Aorta (tissue), 5 donors: ENCODE results near the gene RAB3A. TPM values are rescaled to one million over a fixed set of nuclear protein-coding genes. Genes with fewer than 3 reads are reported as not detected.
A peak's percentile ranks its signal among the peaks of the same experiment; 100 is the strongest.
"Not testable (repeated sequence)": the region's sequence is repeated elsewhere in the genome, so short reads cannot be mapped to it uniquely, and the experiment has no call there.

Experiments
- ATAC-seq: fragments of 200-7000 bp; cut with Tn5 transposase; one replicate; pipeline ENCODE4 v1.9.1; 2022; ENCODE audit warnings: moderate library complexity; ENCODE audit not compliant: low FRiP score
- DNase-seq, 2 donors: peaks; one replicate each; pipeline ENCODE4 v3.0.0-alpha.2; 2020
- H3K27ac ChIP-seq, 2 donors: one replicate each; pipeline ENCODE4 v1.5.1; 2013; ENCODE audit warnings: low read length in 2 of 2, mild to moderate bottlenecking in 2 of 2, moderate library complexity in 2 of 2, control low read depth in 1 of 2, inconsistent platforms in 1 of 2, low read depth in 1 of 2
- H3K27me3 ChIP-seq, 2 donors: one replicate each; pipeline ENCODE4 v1.6.1; 2013; ENCODE audit warnings: control low read depth in 1 of 2, low read length in 1 of 2, mild to moderate bottlenecking in 1 of 2, moderate library complexity in 1 of 2; ENCODE audit not compliant: insufficient read depth in 2 of 2, control insufficient read depth in 1 of 2
- H3K36me3 ChIP-seq, 2 donors: one replicate each; pipeline ENCODE4 v1.6.1; 2013; ENCODE audit warnings: control low read depth in 1 of 2, low read length in 1 of 2, mild to moderate bottlenecking in 1 of 2; ENCODE audit not compliant: insufficient read depth in 2 of 2, control insufficient read depth in 1 of 2
- H3K4me1 ChIP-seq, 2 donors: one replicate each; pipeline ENCODE4 v1.6.1; 2013; ENCODE audit warnings: low read length in 2 of 2, control low read depth in 1 of 2, mild to moderate bottlenecking in 1 of 2, moderate library complexity in 1 of 2; ENCODE audit not compliant: insufficient read depth in 2 of 2, control insufficient read depth in 1 of 2
- H3K4me3 ChIP-seq, 2 donors: one replicate each; pipeline ENCODE4 v1.5.1; 2013; ENCODE audit warnings: low read length in 2 of 2, control low read depth in 1 of 2, mild to moderate bottlenecking in 1 of 2
- H3K9me3 ChIP-seq: one replicate; pipeline ENCODE4 v1.6.1; 2013; ENCODE audit warnings: mild to moderate bottlenecking, low read length; ENCODE audit not compliant: control insufficient read depth
- WGBS, 2 donors: extraction: QIAGEN DNeasy Blood & Tissue Kit; methylation state at CpG; one replicate each; pipeline ENCODE4 v1.1.7; 2013; 5-methylcytosine and 5-hydroxymethylcytosine counted together
- intact Hi-C, 2 donors: fragments of 100-400 bp; cut with DNase I; formaldehyde crosslinking; loops; one replicate each; pipeline versions ENCODE4 v1.14.2 to v1.15.0; 2022
- polyA plus RNA-seq, 2 donors: library from polyadenylated mRNA; stranded (reverse); fragments of 200-250 nt; gene quantifications; one replicate each; pipeline ENCODE4 v1.2.3, GENCODE V29; 2013
- total RNA-seq, 2 donors: library from RNA; stranded (reverse); fragmentation: NEBNext Ultra II Directional; extraction: Animal tissue kit (Norgen Biotek cat#: 25700); gene quantifications; one replicate each; pipeline ENCODE4 v1.2.1, GENCODE V29; 2021
- donor health status: healthy with polysubstance abuse.
- donor health status: Bipolar disorder and iron deficiency.
- donor health status: DM: no; HTN: no; CAD: no.
- donor health status: DM: no; HTN: no; CAD: no.
- donor health status: DM: yes; HTN: yes; CAD: no.

The RAB3A gene
- total and polyA plus RNA-seq, 4 donors: 2.1 to 3.8 (median 3.0) TPM

DNA sequence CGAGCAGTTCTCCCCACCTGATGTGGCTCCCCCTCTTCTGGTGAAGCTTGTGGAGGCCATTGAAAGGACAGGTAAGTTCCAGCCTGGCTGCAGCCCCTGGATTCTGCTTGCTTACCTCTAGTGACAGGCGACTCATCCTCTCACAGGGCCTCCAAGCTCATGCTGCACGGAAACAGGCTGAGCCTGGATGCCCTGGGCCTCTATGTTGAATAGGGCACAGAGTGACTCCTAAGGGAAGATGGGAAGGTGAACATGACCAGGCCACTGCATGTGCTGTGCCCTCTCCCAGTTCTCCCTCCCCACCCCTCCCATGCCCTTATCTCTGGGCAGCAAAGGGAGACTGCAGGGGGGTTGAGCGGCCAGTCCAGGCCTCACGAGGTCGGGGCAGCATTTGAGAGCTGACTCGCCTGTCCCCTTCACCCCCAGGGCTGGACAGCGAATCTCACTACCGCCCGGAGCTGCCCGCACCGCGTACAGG is 43.3 kb downstream of the RAB3A start:
- 59 to 62% methylated on average over 13 of the region's 13 CpGs for WGBS, 2 donors
- no peak overlapping the region for H3K27ac ChIP-seq
- intact Hi-C loops: loop anchor here in 1 of 2 donors (5.0 kb wide), 1 partner anchor 43 kb away; no protein-coding TSS in a partner anchor
- peaks cover 0 to 2% of the 10 kb centered on the region in 2 donors for H3K4me1 ChIP-seq
- H3K27me3 ChIP-seq: no peaks in the 10 kb centered on the region
- DNase-seq (no peak), ATAC-seq (no peak)
- no peak overlapping the region for H3K4me3 ChIP-seq
- no peaks in the 10 kb centered on the region for H3K9me3 ChIP-seq
- H3K36me3 ChIP-seq: no peaks in the 10 kb centered on the region

- Histone ChIP-seq H3K9me3 (no peaks in the 10 kb centered on the region), H3K4me1 (peaks cover 0 to 2% of the 10 kb centered on the region in 2 donors), H3K27me3 (no peaks in the 10 kb centered on the region), H3K27ac (no peak overlapping the region), H3K4me3 (no peak overlapping the region), H3K36me3 (no peaks in the 10 kb centered on the region)
- intact Hi-C loops: loop anchor here (5.0 to 10.0 kb wide), 2 partner anchors 43 to 155 kb away; partner anchors contain the start of gene ARRDC2 (in 2 of the 2)
- ATAC-seq: no peak
- 92 to 93% methylated on average over 10 of the region's 10 CpGs for WGBS, 2 donors
- no peak for DNase-seq
These were observed 44.0 kb downstream of the RAB3A start for GRCh38 chr19:18159810-18160209.

- not testable (repeated sequence) for H3K27ac ChIP-seq, H3K4me1 ChIP-seq, H3K4me3 ChIP-seq, DNase-seq, H3K36me3 ChIP-seq, H3K27me3 ChIP-seq, ATAC-seq, H3K9me3 ChIP-seq
- intact Hi-C loops: loop anchor here (10.0 kb wide), 1 partner anchor 154 kb away; the partner anchor contains the start of gene ARRDC2 (in 2 of the 2)
- 90 to 91% methylated on average over 6 of the region's 6 CpGs for WGBS, 2 donors
These were observed 44.7 kb downstream of the RAB3A start for GRCh38 chr19:18159059-18159616.

DNA sequence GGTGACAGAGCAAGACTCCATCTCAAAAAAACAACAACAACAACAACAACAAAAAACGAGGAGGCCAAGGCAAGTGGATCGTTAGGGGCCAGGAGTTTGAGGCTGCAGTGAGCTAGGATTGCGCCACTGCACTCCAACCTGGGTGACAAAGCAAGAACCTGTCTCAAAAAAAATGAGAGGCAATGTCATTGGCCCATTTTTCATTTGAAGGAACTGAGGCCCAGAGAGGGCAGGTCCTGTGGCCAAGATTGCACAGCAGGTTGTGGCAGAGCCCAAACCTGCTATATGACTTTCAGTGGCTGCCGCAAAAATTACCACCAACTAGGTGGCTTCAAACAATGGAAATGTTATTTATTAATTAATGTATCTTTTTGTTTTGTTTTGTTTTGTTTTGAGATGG is 45.4 kb downstream of the RAB3A start:
- no peak for ATAC-seq
- no peak for DNase-seq

DNA sequence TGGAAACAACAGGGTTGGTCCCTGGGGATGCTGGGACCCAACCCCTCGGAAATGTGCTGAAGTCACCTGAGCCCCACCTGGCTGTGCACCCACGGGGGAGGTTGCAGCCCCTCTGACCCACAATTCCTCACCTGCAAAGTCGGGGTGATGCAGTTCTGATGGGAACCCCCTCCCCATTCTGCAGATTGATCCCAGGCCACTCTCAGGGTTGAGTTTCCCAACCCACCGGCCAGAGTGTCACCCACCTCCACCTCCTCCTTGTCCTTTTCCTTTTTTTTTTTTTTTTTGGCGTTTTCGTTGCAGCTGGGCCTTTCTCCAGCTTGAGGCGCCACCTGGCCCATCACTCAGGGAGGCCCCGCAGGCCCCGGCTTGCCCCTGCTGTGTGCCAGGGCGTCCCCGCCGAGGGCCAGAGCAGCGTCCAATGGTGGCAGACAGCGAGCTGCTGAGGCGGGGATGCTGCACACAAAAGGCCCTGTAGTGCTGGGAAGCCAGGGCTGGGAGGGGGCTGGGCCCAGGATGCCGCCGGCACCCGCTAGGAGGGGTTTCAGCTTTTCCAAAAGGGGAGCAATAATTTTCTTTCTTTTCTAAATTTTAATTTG is 46.3 kb downstream of the RAB3A start:
- intact Hi-C loops: loop anchor here (10.0 kb wide), 1 partner anchor 153 kb away; the partner anchor contains the start of gene ARRDC2 (in 2 of the 2)

More for the DNA sequence above, 45.4 kb downstream of the RAB3A start:
- Histone ChIP-seq H3K4me3 (no peak overlapping the region), H3K36me3 (no peaks in the 10 kb centered on the region), H3K4me1 (peaks cover 0 to 2% of the 10 kb centered on the region in 2 donors), H3K27me3 (no peaks in the 10 kb centered on the region), H3K9me3 (no peaks in the 10 kb centered on the region), H3K27ac (no peak overlapping the region)
- intact Hi-C loops: loop anchor here (10.0 kb wide), 1 partner anchor 154 kb away; the partner anchor contains the start of gene ARRDC2 (in 2 of the 2)
- WGBS, 2 donors: 85 to 87% methylated on average over 4 of the region's 4 CpGs

GRCh38 chr19:18156841-18157464 is 46.9 kb downstream of the RAB3A start:
- ATAC-seq (peak; percentile 0), DNase-seq (peak; percentile 88 to 93)
- H3K4me1 ChIP-seq: peaks cover 0 to 2% of the 10 kb centered on the region in 2 donors
- no peaks in the 10 kb centered on the region for H3K9me3 ChIP-seq
- WGBS, 2 donors: 12 to 20% methylated on average over 22 of the region's 22 CpGs
- H3K27me3 ChIP-seq: no peaks in the 10 kb centered on the region
- intact Hi-C loops: loop anchor here (10.0 kb wide), 1 partner anchor 152 kb away; the partner anchor contains the start of gene ARRDC2 (in 2 of the 2)
- H3K4me3 ChIP-seq: no peak overlapping the region
- H3K27ac ChIP-seq: peak overlapping the region in 1 of 2 donors; percentile 49
- H3K36me3 ChIP-seq: no peaks in the 10 kb centered on the region

More for the DNA sequence above, 46.3 kb downstream of the RAB3A start:
- WGBS, 2 donors: 22 to 24% methylated on average over 18 of the region's 18 CpGs
- peaks cover 0 to 2% of the 10 kb centered on the region in 2 donors for H3K4me1 ChIP-seq
- H3K36me3 ChIP-seq: no peaks in the 10 kb centered on the region
- ATAC-seq: no peak
- no peak for DNase-seq
- H3K9me3 ChIP-seq: no peaks in the 10 kb centered on the region
- H3K27ac ChIP-seq: peak overlapping the region in 1 of 2 donors; percentile 49
- no peaks in the 10 kb centered on the region for H3K27me3 ChIP-seq
- no peak overlapping the region for H3K4me3 ChIP-seq

DNA sequence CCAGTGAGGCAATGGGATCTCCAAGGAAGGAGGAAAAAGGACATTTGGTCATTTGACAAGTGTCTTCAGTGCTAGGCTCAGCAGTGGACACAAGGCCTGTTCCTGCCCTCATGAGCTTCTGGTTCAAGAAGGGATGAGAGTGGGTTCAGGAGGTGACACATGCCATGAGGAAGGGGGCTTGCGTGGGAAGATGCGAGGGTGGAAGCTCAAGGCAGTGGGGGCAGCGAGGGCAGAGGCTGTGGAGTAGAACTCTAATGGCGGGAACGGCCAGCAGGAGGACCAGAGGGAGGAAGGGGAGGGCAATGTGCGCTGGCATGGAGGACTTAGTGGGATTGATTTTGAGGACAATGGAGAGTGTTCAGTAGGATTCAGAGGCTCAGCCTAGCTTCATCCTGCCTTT is 47.6 kb downstream of the RAB3A start:
- DNase-seq: no peak
- intact Hi-C loops: loop anchor here (10.0 kb wide), 1 partner anchor 151 kb away; the partner anchor contains the start of gene ARRDC2 (in 2 of the 2)
- Histone ChIP-seq H3K36me3 (no peaks in the 10 kb centered on the region), H3K4me3 (no peak overlapping the region), H3K27me3 (no peaks in the 10 kb centered on the region), H3K27ac (no peak overlapping the region), H3K4me1 (peaks cover 0 to 2% of the 10 kb centered on the region in 2 donors), H3K9me3 (no peaks in the 10 kb centered on the region)
- ATAC-seq: no peak
- 93 to 96% methylated on average over 5 to 6 of the region's 6 CpGs for WGBS, 2 donors
